A673 (cell line): ENCODE measurements around the gene ATF7IP2. TPM values are rescaled to one million over a fixed set of nuclear protein-coding genes. Genes with fewer than 3 reads are reported as not detected.
"Not testable (repeated sequence)": the region's sequence is repeated elsewhere in the genome, so short reads cannot be mapped to it uniquely, and the experiment has no call there.

Source experiments
- BruUV-seq: library from RNA; stranded (reverse); fragments of 400-500 nt; replicated peaks from 2 replicates; lab custom pipeline; 2021; lab: Mats Ljungman, UMichigan
- CTCF ChIA-PET: fragments of 300-600 bp; sonication (Branson Sonifier 250); formaldehyde crosslinking; loops from one replicate; lab custom pipeline; 2022; ENCODE audit warnings: antibody characterized with exemption; lab: Charles Lee
- POLR2A ChIA-PET: fragments of 300-600 bp; sonication (Branson Sonifier 250); formaldehyde crosslinking; loops from one replicate; lab custom pipeline; 2022; ENCODE audit warnings: antibody characterized with exemption; ENCODE audit not compliant: low non-redundant PET; lab: Charles Lee
- DNase-seq: peaks from one replicate; pipeline ENCODE4 v3.0.0-alpha.2; 2015; ENCODE audit warnings: low spot score
- H3K27ac ChIP-seq: fragments of 200-600 bp; sonication (generic); 2 replicates; pipeline ENCODE4 v1.5.1; 2016; ENCODE audit warnings: mixed run types, low read depth, mild to moderate bottlenecking, mixed read lengths, antibody characterized with exemption, low read length; ENCODE audit not compliant: poor library complexity, severe bottlenecking
- H3K27me3 ChIP-seq: fragments of 200-600 bp; sonication (generic); replicated peaks from 2 replicates; pipeline ENCODE4 v1.6.1; 2017; ENCODE audit warnings: mixed run types, low read depth, mild to moderate bottlenecking, mixed read lengths, antibody characterized with exemption, low read length; ENCODE audit not compliant: insufficient read depth, poor library complexity
- H3K36me3 ChIP-seq: fragments of 200-600 bp; sonication (generic); 2 replicates; pipeline ENCODE4 v1.6.1; 2016; ENCODE audit warnings: mixed run types, mild to moderate bottlenecking, mixed read lengths, antibody characterized with exemption, low read length; ENCODE audit not compliant: insufficient read depth, poor library complexity, severe bottlenecking
- H3K4me1 ChIP-seq: fragments of 200-600 bp; sonication (generic); 2 replicates; pipeline ENCODE4 v1.6.1; 2017; ENCODE audit warnings: mixed run types, mild to moderate bottlenecking, mixed read lengths, antibody characterized with exemption, low read length; ENCODE audit not compliant: insufficient read depth, poor library complexity, severe bottlenecking
- H3K4me3 ChIP-seq: fragments of 200-600 bp; sonication (generic); 2 replicates; pipeline ENCODE4 v1.5.1; 2016; ENCODE audit warnings: low read depth, mixed run types, mild to moderate bottlenecking, mixed read lengths, low read length; ENCODE audit not compliant: poor library complexity, severe bottlenecking
- H3K9me3 ChIP-seq: fragments of 200-600 bp; sonication (generic); 2 replicates; pipeline ENCODE4 v1.6.1; 2016; ENCODE audit warnings: mixed run types, low read depth, mild to moderate bottlenecking, mixed read lengths, antibody characterized with exemption, low read length; ENCODE audit not compliant: poor library complexity, severe bottlenecking
- EZH2 ChIP-seq: fragments of 200-600 bp; sonication (generic); IDR thresholded peaks from 2 replicates; pipeline ENCODE4 v1.6.1; 2017; ENCODE audit warnings: borderline replicate concordance, low read depth, mild to moderate bottlenecking, mixed read lengths, antibody characterized with exemption, low read length; ENCODE audit not compliant: poor library complexity, severe bottlenecking
- intact Hi-C: fragments of 100-400 bp; cut with micrococcal nuclease; formaldehyde crosslinking; loops from one replicate; pipeline ENCODE4 v1.10.0; 2022; ENCODE audit not compliant: unreplicated experiment
- total RNA-seq: library from RNA; stranded (reverse); gene quantifications from 2 replicates; pipeline ENCODE4 v1.2.3, GENCODE V29; 2021
- TF ChIP-seq, protein P1 (sequence below): fragments of 300-800, 200-600 bp; sonication (generic); conservative IDR thresholded peaks from 2 replicates; pipeline ENCODE4 v1.5.1; 2017; ENCODE audit warnings: low read depth, mild to moderate bottlenecking, antibody characterized with exemption, low read length, moderate library complexity, mixed read lengths

Gene ATF7IP2
- total RNA-seq, 1 experiment from 2014 or later: 20.9 TPM

DNA sequence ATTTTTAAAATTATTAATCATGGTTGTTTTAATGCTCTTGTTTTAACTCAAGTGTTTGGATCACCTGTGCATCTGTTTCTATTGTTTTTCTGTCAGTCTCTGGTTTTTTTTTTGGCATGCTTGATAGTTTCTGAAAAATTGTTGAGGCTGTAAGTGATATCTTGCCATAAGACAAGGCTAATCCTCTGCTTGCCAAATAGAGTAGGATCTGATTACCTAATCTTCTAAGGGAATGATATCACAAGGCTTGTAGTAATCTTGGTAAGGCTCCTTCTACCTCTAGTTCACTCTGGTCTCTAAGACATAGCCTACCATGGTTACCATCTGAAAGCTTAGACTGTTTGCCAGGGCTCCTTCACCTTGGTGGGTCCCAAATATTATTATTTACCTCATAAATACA lies 81.0 kb downstream of the ATF7IP2 start:
- Histone ChIP-seq H3K4me1 (no peaks in the 10 kb centered on the region), H3K9me3 (no peaks in the 10 kb centered on the region), H3K4me3 (no peak overlapping the region), H3K27ac (no peak overlapping the region), H3K27me3 (no peaks in the 10 kb centered on the region), H3K36me3 (no peaks in the 10 kb centered on the region)
- TF ChIP-seq, protein P1, sequence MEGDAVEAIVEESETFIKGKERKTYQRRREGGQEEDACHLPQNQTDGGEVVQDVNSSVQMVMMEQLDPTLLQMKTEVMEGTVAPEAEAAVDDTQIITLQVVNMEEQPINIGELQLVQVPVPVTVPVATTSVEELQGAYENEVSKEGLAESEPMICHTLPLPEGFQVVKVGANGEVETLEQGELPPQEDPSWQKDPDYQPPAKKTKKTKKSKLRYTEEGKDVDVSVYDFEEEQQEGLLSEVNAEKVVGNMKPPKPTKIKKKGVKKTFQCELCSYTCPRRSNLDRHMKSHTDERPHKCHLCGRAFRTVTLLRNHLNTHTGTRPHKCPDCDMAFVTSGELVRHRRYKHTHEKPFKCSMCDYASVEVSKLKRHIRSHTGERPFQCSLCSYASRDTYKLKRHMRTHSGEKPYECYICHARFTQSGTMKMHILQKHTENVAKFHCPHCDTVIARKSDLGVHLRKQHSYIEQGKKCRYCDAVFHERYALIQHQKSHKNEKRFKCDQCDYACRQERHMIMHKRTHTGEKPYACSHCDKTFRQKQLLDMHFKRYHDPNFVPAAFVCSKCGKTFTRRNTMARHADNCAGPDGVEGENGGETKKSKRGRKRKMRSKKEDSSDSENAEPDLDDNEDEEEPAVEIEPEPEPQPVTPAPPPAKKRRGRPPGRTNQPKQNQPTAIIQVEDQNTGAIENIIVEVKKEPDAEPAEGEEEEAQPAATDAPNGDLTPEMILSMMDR: no peak
- no peak for TF ChIP-seq EZH2
- no peak for DNase-seq
- intact Hi-C loops: no loop called here
- ChIA-PET CTCF (no interaction called here), POLR2A (no interaction called here)
- no TSS peak for BruUV-seq

DNA sequence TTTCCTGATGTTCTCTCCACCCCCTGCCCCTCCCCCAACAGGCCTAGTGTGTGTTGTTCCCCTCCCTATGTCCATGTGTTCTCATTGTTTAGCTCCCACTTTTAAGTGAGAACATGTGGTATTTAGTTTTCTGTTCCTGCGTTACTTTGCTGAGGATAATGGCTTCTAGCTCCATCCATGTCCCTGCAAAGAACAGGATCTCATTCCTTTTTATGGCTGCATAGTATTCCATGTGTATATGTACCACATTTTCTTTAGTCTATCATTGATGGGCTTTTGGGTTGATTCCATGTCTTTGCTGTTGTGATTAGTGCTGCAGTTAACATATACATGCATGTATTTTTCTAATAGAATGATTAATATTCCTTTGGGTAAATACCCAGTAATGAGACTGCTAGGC lies 90.8 kb downstream of the ATF7IP2 start:
- CTCF ChIA-PET, POLR2A ChIA-PET: not testable (repeated sequence)

DNA sequence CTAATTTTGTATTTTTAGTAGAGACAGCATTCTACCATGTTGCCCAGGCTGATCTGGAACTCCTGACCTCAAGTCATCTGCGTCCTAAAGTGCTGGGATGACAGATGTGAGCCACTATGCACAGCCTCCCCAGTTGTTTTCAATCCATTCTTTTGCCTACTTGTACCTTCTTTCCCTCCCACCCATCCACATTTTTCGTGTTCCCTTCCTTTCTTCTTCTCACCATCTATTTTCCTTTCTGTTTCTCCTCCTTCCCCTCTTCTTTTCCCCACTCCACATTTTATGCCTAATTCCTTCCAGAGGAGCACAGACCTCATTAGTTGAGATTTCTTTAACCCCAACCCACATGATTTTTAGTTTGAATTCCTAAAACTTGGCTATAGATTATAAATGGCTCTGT lies 94.3 kb downstream of the ATF7IP2 start:
- no peaks in the 10 kb centered on the region for H3K4me1 ChIP-seq
- H3K9me3 ChIP-seq: no peaks in the 10 kb centered on the region
- TF ChIP-seq, protein P1: no peak
- no peak for TF ChIP-seq EZH2
- ChIA-PET POLR2A (no interaction called here), CTCF (no interaction called here)
- intact Hi-C loops: no loop called here
- peaks cover 3% of the 10 kb centered on the region for H3K36me3 ChIP-seq
- no peaks in the 10 kb centered on the region for H3K27me3 ChIP-seq
- DNase-seq: no peak
- BruUV-seq: no TSS peak
- H3K4me3 ChIP-seq: no peak overlapping the region
- H3K27ac ChIP-seq: no peak overlapping the region

More for the DNA sequence above, 90.8 kb downstream of the ATF7IP2 start:
- intact Hi-C loops, H3K27ac ChIP-seq, DNase-seq, H3K36me3 ChIP-seq, H3K4me3 ChIP-seq, H3K4me1 ChIP-seq, H3K9me3 ChIP-seq, H3K27me3 ChIP-seq, BruUV-seq: not testable (repeated sequence)

DNA sequence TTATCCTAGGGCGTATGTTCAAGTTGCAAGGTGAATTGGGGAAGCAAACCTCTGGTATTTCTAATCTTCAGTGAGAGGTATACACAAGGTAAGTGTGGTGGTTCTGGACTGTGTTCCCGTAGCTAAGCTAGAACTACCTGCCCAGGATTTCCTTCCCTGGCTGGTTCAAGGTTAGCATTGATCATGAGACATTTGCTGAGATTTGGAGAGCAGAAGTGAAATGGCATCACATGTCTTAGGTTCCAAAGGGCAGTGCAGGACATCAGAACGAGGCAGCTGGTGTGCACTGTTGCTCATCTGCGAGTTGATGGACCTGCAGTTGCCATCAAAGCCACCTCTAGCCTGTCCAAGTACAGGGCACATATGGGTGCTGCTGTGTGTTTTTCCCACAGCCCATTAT lies 99.3 kb downstream of the ATF7IP2 start:
- BruUV-seq: no TSS peak
- H3K9me3 ChIP-seq: no peaks in the 10 kb centered on the region
- ChIA-PET POLR2A (no interaction called here), CTCF (no interaction called here)
- intact Hi-C loops: no loop called here
- no peaks in the 10 kb centered on the region for H3K4me1 ChIP-seq
- TF ChIP-seq, protein P1: no peak
- no peak for TF ChIP-seq EZH2
- H3K36me3 ChIP-seq: no peaks in the 10 kb centered on the region
- no peak for DNase-seq
- H3K27ac ChIP-seq: no peak overlapping the region
- H3K4me3 ChIP-seq: no peak overlapping the region
- H3K27me3 ChIP-seq: no peaks in the 10 kb centered on the region
